ENCODE measurements around the gene GBE1. TPM values are rescaled to one million over a fixed set of nuclear protein-coding genes. Genes with fewer than 3 reads are reported as not detected.

The GBE1 gene
- total RNA-seq = 10 to 100 TPM; 15.8 to 28.6 (median 20.5) TPM

- under 1% methylated on average over 78 of the region's 88 CpGs for WGBS
- Histone ChIP-seq H3K9me3 (no peaks in the 10 kb centered on the region), H3K4me1 (peaks cover 41% of the 10 kb centered on the region), H3K27me3 (no peaks in the 10 kb centered on the region), H3K27ac (peak within 1 kb of the TSS; percentile 97), H3K4me3 (peak within 1 kb of the TSS; percentile 64), H3K36me3 (no peaks in the 10 kb centered on the region)
- DNase-seq (ENCODE audit: low spot score in 2 of 2) = peak; percentile 96 to 97
- TF ChIP-seq POLR2AphosphoS5 (IDR thresholded peaks at IDR 0.05) (peak; percentile 34 to 91 (median 75)), EP300 (IDR thresholded peaks at IDR 0.05) (no peak), POLR2A (IDR thresholded peaks at IDR 0.05) (peak in 1 of 2 donors; percentile 87)
- TF ChIP-seq, protein P1, sequence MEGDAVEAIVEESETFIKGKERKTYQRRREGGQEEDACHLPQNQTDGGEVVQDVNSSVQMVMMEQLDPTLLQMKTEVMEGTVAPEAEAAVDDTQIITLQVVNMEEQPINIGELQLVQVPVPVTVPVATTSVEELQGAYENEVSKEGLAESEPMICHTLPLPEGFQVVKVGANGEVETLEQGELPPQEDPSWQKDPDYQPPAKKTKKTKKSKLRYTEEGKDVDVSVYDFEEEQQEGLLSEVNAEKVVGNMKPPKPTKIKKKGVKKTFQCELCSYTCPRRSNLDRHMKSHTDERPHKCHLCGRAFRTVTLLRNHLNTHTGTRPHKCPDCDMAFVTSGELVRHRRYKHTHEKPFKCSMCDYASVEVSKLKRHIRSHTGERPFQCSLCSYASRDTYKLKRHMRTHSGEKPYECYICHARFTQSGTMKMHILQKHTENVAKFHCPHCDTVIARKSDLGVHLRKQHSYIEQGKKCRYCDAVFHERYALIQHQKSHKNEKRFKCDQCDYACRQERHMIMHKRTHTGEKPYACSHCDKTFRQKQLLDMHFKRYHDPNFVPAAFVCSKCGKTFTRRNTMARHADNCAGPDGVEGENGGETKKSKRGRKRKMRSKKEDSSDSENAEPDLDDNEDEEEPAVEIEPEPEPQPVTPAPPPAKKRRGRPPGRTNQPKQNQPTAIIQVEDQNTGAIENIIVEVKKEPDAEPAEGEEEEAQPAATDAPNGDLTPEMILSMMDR (IDR thresholded peaks at IDR 0.05) = peak; percentile 16 to 33
These were observed at the start of gene GBE1 for GRCh38 chr3:81760924-81761903. Gene GBE1, minus strand, starts transcription at chr3:81761645. Its CDS starts 128 bp downstream, at chr3:81761517.

DNA sequence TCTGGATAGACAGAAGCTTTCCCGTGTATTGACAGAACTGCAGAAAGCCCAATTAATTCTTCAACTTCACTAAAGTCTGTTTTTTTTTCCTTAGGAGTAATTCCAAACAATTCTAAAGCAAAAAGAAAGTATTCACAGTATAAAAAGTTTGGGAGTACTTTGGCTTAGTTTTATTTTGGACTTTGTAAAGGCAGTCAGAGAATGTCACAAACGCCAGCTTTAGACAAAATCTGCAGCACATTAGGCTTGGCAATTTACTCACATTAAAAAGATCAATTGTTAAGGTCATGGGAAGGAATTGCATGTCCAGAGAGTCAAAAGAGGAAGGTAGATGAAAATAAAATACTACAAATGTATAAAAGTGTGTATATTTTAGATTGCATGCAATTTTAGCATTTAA, 47.5 kb upstream of the GBE1 start:
- no peaks in the 10 kb centered on the region for H3K4me1 ChIP-seq
- WGBS = 55% methylated on average over 2 of the region's 2 CpGs
- no peak overlapping the region for H3K27ac ChIP-seq
- no peaks in the 10 kb centered on the region for H3K9me3 ChIP-seq
- DNase-seq (ENCODE audit: low spot score in 2 of 2) = no peak
- no peaks in the 10 kb centered on the region for H3K27me3 ChIP-seq
- TF ChIP-seq EP300 (IDR thresholded peaks at IDR 0.05) = no peak
- TF ChIP-seq, protein P1 (IDR thresholded peaks at IDR 0.05) = no peak
- no peak for TF ChIP-seq POLR2A (IDR thresholded peaks at IDR 0.05)
- TF ChIP-seq POLR2AphosphoS5 (IDR thresholded peaks at IDR 0.05) = no peak
- no peaks in the 10 kb centered on the region for H3K36me3 ChIP-seq
- H3K4me3 ChIP-seq = no peak overlapping the region

DNA sequence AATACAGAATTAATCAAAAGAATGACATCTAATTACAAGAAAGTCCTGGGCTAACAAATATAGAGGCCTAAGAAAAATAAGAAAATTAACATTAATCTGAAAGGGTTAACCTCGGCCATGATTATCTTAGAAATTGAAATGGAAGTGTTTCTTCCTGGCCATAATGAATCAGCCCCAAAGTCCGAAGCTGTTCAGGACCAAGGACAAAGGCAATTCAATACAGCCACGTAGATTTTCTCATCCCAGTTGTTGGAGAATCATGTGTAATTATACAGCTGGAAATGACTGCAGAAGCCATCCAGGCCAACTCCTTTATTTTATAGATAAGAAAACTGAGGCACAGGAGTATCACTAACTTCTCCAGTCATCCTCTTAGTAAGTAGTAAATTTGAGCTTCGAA, 38.0 kb upstream of the GBE1 start:
- H3K27me3 ChIP-seq = no peaks in the 10 kb centered on the region
- TF ChIP-seq EP300 (IDR thresholded peaks at IDR 0.05) (no peak), POLR2AphosphoS5 (IDR thresholded peaks at IDR 0.05) (no peak), POLR2A (IDR thresholded peaks at IDR 0.05) (no peak)
- TF ChIP-seq, protein P1 (IDR thresholded peaks at IDR 0.05) = no peak
- no peak overlapping the region for H3K27ac ChIP-seq
- H3K4me3 ChIP-seq = no peak overlapping the region
- H3K9me3 ChIP-seq = no peaks in the 10 kb centered on the region
- DNase-seq (ENCODE audit: low spot score in 2 of 2) = no peak
- 56% methylated on average over 4 of the region's 4 CpGs for WGBS
- H3K36me3 ChIP-seq = no peaks in the 10 kb centered on the region
- H3K4me1 ChIP-seq = no peaks in the 10 kb centered on the region

- no peaks in the 10 kb centered on the region for H3K9me3 ChIP-seq
- no peak overlapping the region for H3K27ac ChIP-seq
- no peaks in the 10 kb centered on the region for H3K27me3 ChIP-seq
- no peak for DNase-seq (ENCODE audit: low spot score in 2 of 2)
- H3K36me3 ChIP-seq = no peaks in the 10 kb centered on the region
- TF ChIP-seq EP300 (IDR thresholded peaks at IDR 0.05) (no peak), POLR2AphosphoS5 (IDR thresholded peaks at IDR 0.05) (no peak), POLR2A (IDR thresholded peaks at IDR 0.05) (no peak)
- TF ChIP-seq, protein P1 (IDR thresholded peaks at IDR 0.05) = no peak
- no peaks in the 10 kb centered on the region for H3K4me1 ChIP-seq
- no peak overlapping the region for H3K4me3 ChIP-seq
These were observed 32.0 kb upstream of the GBE1 start for GRCh38 chr3:81793410-81793809.

DNA sequence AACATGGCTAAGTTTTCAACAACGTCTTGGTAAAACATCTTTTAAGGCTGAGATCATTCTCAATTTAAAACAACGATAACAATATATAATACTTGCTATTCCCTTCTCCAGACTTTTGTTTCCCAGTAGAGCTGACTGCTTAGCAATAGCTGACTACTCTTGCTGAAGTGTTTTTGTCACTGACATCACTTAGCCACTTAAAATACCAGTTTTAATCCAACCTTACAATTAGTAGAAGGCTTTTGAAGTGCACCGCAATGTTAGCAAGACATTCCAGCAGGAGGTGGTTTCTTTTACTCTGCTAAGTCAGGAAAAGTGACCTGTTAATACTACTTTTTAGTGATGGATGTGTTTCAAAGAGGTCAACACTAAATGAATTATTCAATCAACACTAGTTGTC, 28.7 kb upstream of the GBE1 start:
- WGBS = 64% methylated on average over 3 of the region's 3 CpGs
- no peaks in the 10 kb centered on the region for H3K27me3 ChIP-seq
- no peaks in the 10 kb centered on the region for H3K36me3 ChIP-seq
- no peak overlapping the region for H3K27ac ChIP-seq
- H3K4me3 ChIP-seq = no peak overlapping the region
- DNase-seq (ENCODE audit: low spot score in 2 of 2) = no peak
- H3K4me1 ChIP-seq = no peaks in the 10 kb centered on the region
- H3K9me3 ChIP-seq = no peaks in the 10 kb centered on the region
- TF ChIP-seq POLR2A (IDR thresholded peaks at IDR 0.05) (no peak), EP300 (IDR thresholded peaks at IDR 0.05) (no peak), POLR2AphosphoS5 (IDR thresholded peaks at IDR 0.05) (no peak)
- TF ChIP-seq, protein P1 (IDR thresholded peaks at IDR 0.05) = no peak

Data from suprapubic skin (tissue), 4 donors.